GM12892 (cell line): ENCODE measurements around the gene DNAH1.

Source experiments
- POLR2A ChIP-seq: IDR thresholded peaks from 2 replicates; pipeline ENCODE4 v1.6.1; 2011; ENCODE audit warnings: low read depth, low read length, control low read depth
- POLR2AphosphoS5 ChIP-seq: IDR thresholded peaks from 2 replicates; pipeline ENCODE4 v1.6.1; 2011; ENCODE audit warnings: low read depth, low read length, control low read depth
- TAF1 ChIP-seq: IDR thresholded peaks from 2 replicates; pipeline ENCODE4 v1.6.1; 2011; ENCODE audit warnings: low read depth, mild to moderate bottlenecking, control low read depth, low read length, borderline replicate concordance

GRCh38 chr3:52361011-52361410, 44.9 kb downstream of the DNAH1 start:
- no peak for TF ChIP-seq POLR2A
- no peak for TF ChIP-seq POLR2AphosphoS5
- no peak for TF ChIP-seq TAF1
